Liver (tissue), 9 donors: ENCODE measurements around the gene THRAP3. TPM values are rescaled to one million over a fixed set of nuclear protein-coding genes. Genes with fewer than 3 reads are reported as not detected.
"Not testable (repeated sequence)": the region's sequence is repeated elsewhere in the genome, so short reads cannot be mapped to it uniquely, and the experiment has no call there.

ENCODE experiments used
- DNase-seq: peaks from one replicate; pipeline ENCODE4 v3.0.0-alpha.2; 2017; ENCODE audit warnings: low spot score
- H3K27ac ChIP-seq, 2 donors: one replicate each; pipeline ENCODE4 v1.7.0; 2013; ENCODE audit warnings: inconsistent platforms in 2 of 2, low read length in 2 of 2, control low read depth in 1 of 2, low read depth in 1 of 2, mild to moderate bottlenecking in 1 of 2
- H3K27me3 ChIP-seq, 4 donors: one replicate each; pipeline versions ENCODE4 v1.6.1 to v1.7.0; 2013; ENCODE audit warnings: low read length in 3 of 4, inconsistent platforms in 1 of 4, mild to moderate bottlenecking in 1 of 4, moderate library complexity in 1 of 4; ENCODE audit not compliant: control insufficient read depth in 4 of 4, insufficient read depth in 4 of 4
- H3K36me3 ChIP-seq, 4 donors: one replicate each; pipeline versions ENCODE4 v1.6.1 to v1.7.0; 2013; ENCODE audit warnings: low read length in 3 of 4, mild to moderate bottlenecking in 3 of 4, low read depth in 1 of 4, moderate library complexity in 1 of 4; ENCODE audit not compliant: control insufficient read depth in 4 of 4, insufficient read depth in 3 of 4
- H3K4me1 ChIP-seq, 4 donors: one replicate each; pipeline versions ENCODE4 v1.6.1 to v1.7.0; 2013; ENCODE audit warnings: low read length in 3 of 4, mild to moderate bottlenecking in 3 of 4, moderate library complexity in 1 of 4; ENCODE audit not compliant: control insufficient read depth in 4 of 4, insufficient read depth in 4 of 4
- H3K4me3 ChIP-seq, 3 donors: one replicate each; pipeline versions ENCODE4 v1.6.1 to v1.7.0; 2013; ENCODE audit warnings: low read length in 3 of 3, control low read depth in 1 of 3, low read depth in 1 of 3, mild to moderate bottlenecking in 1 of 3
- H3K9ac ChIP-seq, 2 donors: one replicate each; pipeline ENCODE4 v1.7.0; 2013; ENCODE audit warnings: low read length in 2 of 2, mild to moderate bottlenecking in 2 of 2, moderate library complexity in 2 of 2, control low read depth in 1 of 2, low read depth in 1 of 2
- H3K9me3 ChIP-seq, 4 donors: one replicate each; pipeline versions ENCODE4 v1.6.1 to v1.7.0; 2013; ENCODE audit warnings: low read length in 3 of 4; ENCODE audit not compliant: control insufficient read depth in 4 of 4
- ATF3 ChIP-seq: IDR thresholded peaks from 2 replicates; pipeline ENCODE4 v1.6.1; 2016; ENCODE audit warnings: antibody characterized with exemption
- CTCF ChIP-seq: fragments of 150-350 bp; IDR thresholded peaks from 2 replicates; pipeline ENCODE4 v1.5.1; 2017; ENCODE audit warnings: improper control_type of control experiment, low read depth, low read length; ENCODE audit not compliant: missing input control
- EGR1 ChIP-seq, 2 donors: IDR thresholded peaks; 2 replicates each; pipeline ENCODE4 v1.6.1; 2016 to 2018; ENCODE audit warnings: antibody characterized with exemption in 2 of 2, low read depth in 2 of 2
- FOXA1 ChIP-seq: IDR thresholded peaks from 2 replicates; pipeline ENCODE4 v1.6.1; 2016; ENCODE audit warnings: antibody characterized with exemption
- FOXA2 ChIP-seq: IDR thresholded peaks from 2 replicates; pipeline ENCODE4 v1.6.1; 2016; ENCODE audit warnings: antibody characterized with exemption
- GABPA ChIP-seq, 2 donors: IDR thresholded peaks in 1 of 2; conservative IDR thresholded peaks in 1 of 2; 2 replicates each; pipeline ENCODE4 v1.6.1; 2016; ENCODE audit warnings: antibody characterized with exemption in 2 of 2, mild to moderate bottlenecking in 1 of 2, moderate library complexity in 1 of 2
- HNF4A ChIP-seq, 2 donors: conservative IDR thresholded peaks; 2 replicates each; pipeline ENCODE4 v1.6.1; 2016; ENCODE audit warnings: antibody characterized with exemption in 2 of 2, mild to moderate bottlenecking in 2 of 2
- HNF4G ChIP-seq: IDR thresholded peaks from 2 replicates; pipeline ENCODE4 v1.6.1; 2016; ENCODE audit warnings: antibody characterized with exemption
- JUND ChIP-seq, 2 donors: IDR thresholded peaks; 2 replicates each; pipeline ENCODE4 v1.6.1; 2016; ENCODE audit warnings: antibody characterized with exemption in 2 of 2
- MAX ChIP-seq: IDR thresholded peaks from 2 replicates; pipeline ENCODE4 v1.6.1; 2016; ENCODE audit warnings: antibody characterized with exemption
- NR2F2 ChIP-seq: IDR thresholded peaks from 2 replicates; pipeline ENCODE4 v1.6.1; 2016; ENCODE audit warnings: antibody characterized with exemption
- RAD21 ChIP-seq, 2 donors: IDR thresholded peaks; 2 replicates each; pipeline ENCODE4 v1.6.1; 2016; ENCODE audit warnings: antibody characterized with exemption in 2 of 2, mild to moderate bottlenecking in 2 of 2
- REST ChIP-seq: IDR thresholded peaks from 2 replicates; pipeline ENCODE4 v1.6.1; 2016; ENCODE audit warnings: antibody characterized with exemption, mild to moderate bottlenecking
- RXRA ChIP-seq, 2 donors: IDR thresholded peaks; 2 replicates each; pipeline ENCODE4 v1.6.1; 2017 to 2018; ENCODE audit warnings: antibody characterized with exemption in 2 of 2, mild to moderate bottlenecking in 1 of 2
- SP1 ChIP-seq: IDR thresholded peaks from 2 replicates; pipeline ENCODE4 v1.6.1; 2018; ENCODE audit warnings: antibody characterized with exemption, mild to moderate bottlenecking
- TAF1 ChIP-seq: conservative IDR thresholded peaks from 2 replicates; pipeline ENCODE4 v1.6.1; 2016; ENCODE audit warnings: antibody characterized with exemption, mild to moderate bottlenecking
- YY1 ChIP-seq: IDR thresholded peaks from 2 replicates; pipeline ENCODE4 v1.6.1; 2016; ENCODE audit warnings: antibody characterized with exemption, mild to moderate bottlenecking
- ZBTB33 ChIP-seq: IDR thresholded peaks from 2 replicates; pipeline ENCODE4 v1.6.1; 2016; ENCODE audit warnings: antibody characterized with exemption
- WGBS: extraction: QIAGEN DNeasy Blood & Tissue Kit; methylation state at CpG from one replicate; pipeline ENCODE4 v1.1.7; 2013; 5-methylcytosine and 5-hydroxymethylcytosine counted together
- polyA plus RNA-seq, 2 donors: library from polyadenylated mRNA; stranded (reverse) in 1 of 2; unstranded in 1 of 2; fragments of 200-250 nt in 1 of 2; fragments of >200 nt in 1 of 2; fragmentation: Nextera tagmentation in 1 of 2; extraction: Ambion mirVana in 1 of 2; gene quantifications; one replicate each; pipeline versions ENCODE4 v1.2.1 to v1.2.3, GENCODE V29; 2013 to 2015
- total RNA-seq, 2 donors: library from RNA; depleted of rRNA; stranded (reverse); fragments of >200 nt; gene quantifications; one replicate each; pipeline ENCODE4 v1.2.3, GENCODE V29; 2014
- donor health status: healthy.
- donor health status: healthy.
- donor health status: healthy.
- donor health status: healthy.
- donor health status: healthy.

The THRAP3 gene
- total and polyA plus RNA-seq, 4 donors, result 21.3 to 55.1 (median 45.8) TPM

- TF ChIP-seq RXRA (IDR thresholded peaks at IDR 0.05) (no peak), ATF3 (no peak), HNF4A (conservative IDR thresholded peaks at IDR 0.05) (no peak), NR2F2 (no peak)
Measured at GRCh38 chr1:36183309-36183856, 40.9 kb upstream of the THRAP3 start (continued).

- H3K27ac ChIP-seq, result peak overlapping the region; percentile 18 to 22
- WGBS, result 8% methylated on average over 9 of the region's 9 CpGs
- peak overlapping the region in 1 of 2 donors; percentile 33 for H3K9ac ChIP-seq
- no peaks in the 10 kb centered on the region for H3K36me3 ChIP-seq
- H3K27me3 ChIP-seq, result no peaks in the 10 kb centered on the region
- H3K9me3 ChIP-seq, result no peaks in the 10 kb centered on the region
- peaks cover 0 to 3% (median 0%) of the 10 kb centered on the region in 4 donors for H3K4me1 ChIP-seq
- peak; percentile 77 for DNase-seq
- no peak for TF ChIP-seq HNF4G
- TF ChIP-seq FOXA2, result no peak
- TF ChIP-seq EGR1 (IDR thresholded peaks at IDR 0.05; ENCODE audit: low read depth in 2 of 2), result no peak
- TF ChIP-seq HNF4A (conservative IDR thresholded peaks at IDR 0.05), result no peak
- no peak for TF ChIP-seq REST
- TF ChIP-seq RAD21 (IDR thresholded peaks at IDR 0.05), result peak; percentile 99 to 100
- TF ChIP-seq SP1, result peak; percentile 57
- TF ChIP-seq FOXA1, result no peak
- TF ChIP-seq TAF1, result no peak
- peak; percentile 38 for TF ChIP-seq YY1
- peak; percentile 94 for TF ChIP-seq CTCF
- no peak for TF ChIP-seq ATF3
- TF ChIP-seq RXRA (IDR thresholded peaks at IDR 0.05), result peak in 1 of 2 donors; percentile 39
- TF ChIP-seq ZBTB33, result no peak
- no peak for TF ChIP-seq NR2F2
- TF ChIP-seq JUND (IDR thresholded peaks at IDR 0.05), result no peak
- no peak for TF ChIP-seq GABPA (IDR thresholded peaks at IDR 0.05 in 1 of 2, conservative IDR thresholded peaks at IDR 0.05 in 1 of 2)
- TF ChIP-seq MAX, result no peak
- H3K4me3 ChIP-seq, result no peak overlapping the region
Measured at GRCh38 chr1:36187800-36188593, 36.2 kb upstream of the THRAP3 start.

GRCh38 chr1:36196805-36197204, 27.4 kb upstream of the THRAP3 start:
- not testable (repeated sequence) for H3K4me3 ChIP-seq, H3K9ac ChIP-seq, H3K27me3 ChIP-seq, H3K36me3 ChIP-seq, DNase-seq, H3K9me3 ChIP-seq, H3K4me1 ChIP-seq, H3K27ac ChIP-seq
- 94% methylated on average over 12 of the region's 12 CpGs for WGBS
